HG03095 (cell line): ENCODE data around the gene LAMA3.

Experiments
- ATAC-seq: cut with Tn5 transposase; IDR thresholded peaks from one replicate; pipeline ENCODE4 v1.9.1; 2021; ENCODE audit warnings: moderate library complexity; ENCODE audit not compliant: unreplicated experiment

LAMA3 gene

DNA sequence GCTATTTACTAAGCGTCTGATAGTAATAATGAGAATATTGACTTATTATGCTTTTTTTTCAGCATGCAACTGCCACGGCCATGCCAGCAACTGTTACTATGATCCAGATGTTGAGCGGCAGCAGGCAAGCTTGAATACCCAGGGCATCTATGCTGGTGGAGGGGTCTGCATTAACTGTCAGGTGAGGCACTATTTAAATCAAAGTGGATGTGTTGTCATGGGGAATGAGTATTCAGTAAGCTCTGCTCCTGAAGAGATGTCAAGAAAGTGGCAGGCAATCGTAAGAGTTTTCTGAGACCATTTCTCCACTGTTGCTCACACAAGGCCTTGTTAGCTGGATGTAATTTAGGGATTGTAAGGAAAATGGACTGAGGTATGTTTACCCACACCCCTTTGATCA lies 74.1 kb downstream of the LAMA3 start:
- ATAC-seq, result no peak

- ATAC-seq, result no peak
These were observed 76.7 kb downstream of the LAMA3 start for GRCh38 chr18:23765931-23766330.

DNA sequence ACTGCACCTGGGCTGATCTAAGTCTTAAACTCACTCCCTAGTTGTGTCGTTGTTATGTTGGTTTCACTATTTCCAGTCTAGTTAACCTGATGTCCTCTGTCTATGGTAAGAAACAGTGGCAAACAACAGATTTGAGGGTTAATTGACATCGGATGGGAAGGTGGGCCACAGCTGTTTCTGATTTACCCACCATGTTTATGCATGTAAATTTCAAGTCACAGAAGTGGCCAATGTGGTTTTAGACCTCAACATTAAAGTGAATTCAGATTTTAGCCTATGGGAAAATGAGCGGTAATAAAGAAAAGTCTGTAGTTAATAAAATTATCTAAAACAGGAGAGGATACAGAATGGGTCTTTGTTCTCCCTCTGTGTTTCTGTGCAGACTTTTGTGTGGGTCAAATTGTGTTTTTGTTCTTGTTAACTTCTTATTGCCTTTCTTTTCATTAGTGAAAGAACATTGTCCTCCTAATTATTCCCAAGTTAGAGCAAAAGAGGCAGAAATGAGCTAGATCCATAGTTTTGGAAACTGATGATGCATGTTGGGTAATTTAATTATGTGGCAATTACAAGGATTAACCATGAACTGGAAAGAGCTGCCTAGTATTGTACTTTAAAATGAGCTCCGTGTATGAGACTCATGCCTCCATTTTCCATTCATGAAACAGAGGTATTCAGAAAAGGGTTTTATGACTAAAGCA lies 83.2 kb downstream of the LAMA3 start:
- no peak for ATAC-seq

DNA sequence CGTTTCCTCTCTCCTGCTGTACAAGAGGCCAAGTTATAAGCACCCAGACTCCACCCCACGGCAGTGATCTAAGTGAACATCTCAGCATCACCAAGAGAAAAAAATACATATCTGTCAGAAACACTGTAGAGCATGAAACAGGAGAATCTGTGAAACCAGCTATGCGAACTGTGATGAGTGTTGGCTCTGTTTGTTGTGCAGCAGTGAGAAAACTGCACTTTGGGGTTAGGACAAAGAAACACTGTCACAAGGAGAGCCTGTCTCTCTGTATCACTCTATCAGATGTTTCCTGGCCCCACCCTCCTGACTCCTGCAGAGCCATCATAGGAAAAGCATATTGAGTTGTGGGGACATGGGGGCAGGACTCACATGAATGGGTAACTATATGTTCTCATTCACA lies 87.1 kb downstream of the LAMA3 start:
- ATAC-seq, result no peak

DNA sequence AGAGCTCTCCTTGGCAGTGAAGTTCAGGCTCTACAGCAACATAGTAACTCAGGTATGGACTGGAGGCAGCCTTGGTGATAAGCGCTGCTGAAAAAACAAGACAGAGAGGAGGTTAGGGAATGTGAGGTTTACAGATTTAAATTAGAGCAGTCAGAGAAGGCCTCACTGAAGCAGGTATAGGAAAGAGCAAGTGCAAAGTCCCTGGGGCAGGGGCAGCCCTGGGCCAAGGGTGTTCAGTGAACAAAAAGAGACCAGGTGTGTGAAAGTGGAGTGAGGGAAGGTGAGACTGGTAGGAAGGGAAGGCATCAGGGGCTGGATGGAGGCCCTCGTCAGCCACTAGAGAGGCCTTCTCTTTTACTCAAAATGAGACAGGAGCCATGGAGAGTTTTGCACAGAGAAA lies 89.6 kb downstream of the LAMA3 start:
- ATAC-seq, result no peak

DNA sequence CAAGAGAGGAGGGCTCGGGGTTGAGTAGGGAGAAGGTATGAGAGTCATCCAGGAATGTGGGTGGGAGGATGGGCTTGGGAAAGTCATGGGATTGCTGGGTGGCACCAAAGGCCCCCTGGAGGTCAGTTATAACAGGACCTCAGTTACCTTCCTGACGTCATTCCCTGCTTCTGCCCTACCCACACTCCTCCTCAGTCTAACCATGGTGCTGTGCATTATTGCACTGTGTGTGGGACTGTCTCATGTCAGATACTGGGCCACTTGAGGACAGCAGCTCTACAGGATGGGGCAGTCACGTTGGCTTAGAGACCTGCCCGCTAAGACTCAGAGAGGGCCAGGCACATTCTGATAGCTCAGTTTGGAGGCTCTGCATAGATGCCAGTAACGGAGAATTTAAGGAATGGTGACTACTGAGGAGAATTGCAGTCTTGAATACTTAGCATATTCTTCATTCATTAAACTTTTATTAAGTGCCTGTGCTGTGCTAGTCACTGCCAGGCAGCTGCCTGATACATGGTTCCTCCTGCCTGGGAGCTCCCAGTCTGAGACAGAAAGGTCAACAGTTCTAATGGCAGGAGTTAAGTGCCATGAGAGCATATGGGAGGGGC lies 90.5 kb downstream of the LAMA3 start:
- ATAC-seq, result no peak

DNA sequence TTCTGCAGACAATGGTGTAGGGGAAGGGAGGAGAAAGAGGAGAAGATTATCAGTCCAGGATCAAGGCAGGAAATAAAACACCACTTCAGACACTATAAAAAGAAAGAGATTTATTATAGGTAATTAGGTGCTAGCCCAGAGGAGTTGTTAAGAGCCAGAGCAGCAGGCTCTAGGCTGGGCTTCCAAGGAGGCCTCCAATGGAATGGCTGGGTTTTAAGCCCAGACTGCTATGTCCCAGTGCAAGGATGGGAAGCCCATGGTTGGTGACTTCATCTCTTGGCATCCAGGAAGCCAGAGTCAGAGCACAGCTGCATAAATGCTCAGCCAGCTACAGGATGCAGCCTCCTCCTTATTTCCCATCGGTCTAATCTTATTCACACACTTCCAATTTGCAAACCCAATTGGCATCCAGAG lies 95.6 kb downstream of the LAMA3 start:
- ATAC-seq, result no peak

GRCh38 chr18:23793051-23793450 lies 103.8 kb downstream of the LAMA3 start:
- no peak for ATAC-seq

GRCh38 chr18:23793985-23794867 lies 105.0 kb downstream of the LAMA3 start:
- no peak for ATAC-seq

DNA sequence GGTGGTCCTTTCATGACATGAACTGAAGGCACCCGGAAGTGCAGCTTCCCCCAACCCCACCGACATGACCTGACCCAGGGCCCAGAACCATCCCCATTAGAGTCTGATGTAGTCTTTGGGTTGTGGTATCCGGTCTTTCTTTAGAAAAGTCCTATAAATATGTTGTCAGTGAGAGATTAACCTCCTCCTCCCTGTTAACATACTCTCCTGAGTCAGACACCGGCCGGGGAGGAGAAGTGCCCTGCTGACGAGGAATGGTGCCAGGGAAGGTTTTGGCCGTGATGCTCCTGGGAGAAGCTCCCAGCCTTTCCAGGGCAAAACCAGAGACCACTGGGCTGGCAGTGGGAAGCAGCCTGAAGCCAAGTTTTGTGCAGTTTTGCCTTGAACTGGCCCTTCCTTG lies 109.0 kb downstream of the LAMA3 start:
- no peak for ATAC-seq

- ATAC-seq, result no peak
These were observed 109.6 kb downstream of the LAMA3 start for GRCh38 chr18:23798824-23799223.

GRCh38 chr18:23799540-23799939 lies 110.3 kb downstream of the LAMA3 start:
- no peak for ATAC-seq

DNA sequence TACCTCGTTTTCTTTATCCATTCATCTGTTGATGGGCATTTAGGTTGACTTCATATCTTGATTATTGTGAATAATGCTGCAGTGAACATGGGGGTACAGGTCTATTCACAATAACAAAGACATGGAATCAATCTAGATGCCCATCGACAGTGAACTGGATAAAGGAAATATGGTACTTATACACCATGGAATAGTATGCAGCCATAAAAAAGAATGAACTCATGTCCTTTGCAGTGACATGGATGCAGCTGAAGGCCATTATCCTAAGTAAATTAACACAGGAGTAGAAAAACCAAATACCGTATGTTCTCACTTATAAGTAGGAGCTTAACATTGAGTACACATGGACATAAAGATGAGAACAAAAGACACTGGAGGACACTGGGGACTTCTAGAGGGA lies 111.6 kb downstream of the LAMA3 start:
- no peak for ATAC-seq

DNA sequence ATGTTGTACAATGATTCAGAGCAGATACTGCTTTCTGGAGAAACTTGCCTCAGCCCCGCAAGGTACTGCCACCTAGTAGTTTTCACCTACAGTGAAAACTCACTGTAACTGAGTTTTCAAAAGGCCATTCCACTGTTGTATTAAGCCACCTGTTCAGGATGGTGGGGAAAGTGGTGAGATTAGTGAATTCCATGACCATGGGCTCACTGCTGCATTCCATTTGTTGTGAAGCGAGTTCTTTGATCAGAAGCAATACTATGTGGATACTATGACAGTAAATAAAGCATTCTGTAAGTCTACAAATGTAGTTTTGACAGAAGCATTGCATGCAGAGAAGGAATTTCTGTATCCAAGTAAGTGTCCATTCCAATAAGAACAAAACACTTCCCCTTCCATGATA lies 113.6 kb downstream of the LAMA3 start:
- no peak for ATAC-seq

- no peak for ATAC-seq
These were observed 114.5 kb downstream of the LAMA3 start for GRCh38 chr18:23803755-23804154.

- ATAC-seq, result no peak
These were observed 116.6 kb downstream of the LAMA3 start for GRCh38 chr18:23805898-23806297.

DNA sequence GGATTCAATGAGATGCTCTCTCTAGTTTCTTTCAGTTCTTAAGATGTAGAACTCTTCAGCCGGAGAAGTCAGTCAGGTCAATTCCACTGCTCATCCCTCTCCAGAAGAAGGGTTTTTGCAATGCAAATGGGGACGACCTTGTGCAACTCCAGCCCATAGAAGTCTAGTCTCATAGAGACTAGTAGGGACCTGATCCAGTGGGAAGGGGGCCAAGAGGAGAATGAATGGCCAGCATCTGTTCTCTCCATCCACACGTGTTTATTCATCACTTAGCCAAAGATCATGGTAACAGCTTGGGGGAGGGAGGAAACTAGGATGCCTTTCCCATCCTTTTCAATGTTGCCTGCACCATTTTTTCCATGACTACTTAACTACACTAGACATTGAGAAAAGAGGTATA lies 120.2 kb downstream of the LAMA3 start:
- ATAC-seq, result no peak

DNA sequence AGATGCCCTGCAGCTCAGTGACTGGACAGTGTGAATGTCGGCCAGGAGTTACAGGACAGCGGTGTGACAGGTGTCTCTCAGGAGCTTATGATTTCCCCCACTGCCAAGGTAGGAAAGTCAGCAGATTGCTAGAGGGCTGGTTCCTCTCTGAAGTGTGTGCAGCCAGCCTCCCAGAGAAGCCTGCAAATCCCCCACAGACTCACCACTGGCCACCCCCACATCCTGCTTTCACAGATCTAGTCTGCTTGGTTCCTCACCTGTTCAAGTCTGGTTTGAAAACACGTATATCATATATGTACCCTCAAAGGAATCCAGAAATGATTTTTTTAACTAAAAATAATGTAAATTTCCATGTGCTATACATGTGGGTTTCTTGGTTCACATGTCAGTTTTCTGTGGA lies 121.1 kb downstream of the LAMA3 start:
- ATAC-seq, result peak; percentile 74

- no peak for ATAC-seq
These were observed 121.9 kb downstream of the LAMA3 start for GRCh38 chr18:23811176-23811575.

DNA sequence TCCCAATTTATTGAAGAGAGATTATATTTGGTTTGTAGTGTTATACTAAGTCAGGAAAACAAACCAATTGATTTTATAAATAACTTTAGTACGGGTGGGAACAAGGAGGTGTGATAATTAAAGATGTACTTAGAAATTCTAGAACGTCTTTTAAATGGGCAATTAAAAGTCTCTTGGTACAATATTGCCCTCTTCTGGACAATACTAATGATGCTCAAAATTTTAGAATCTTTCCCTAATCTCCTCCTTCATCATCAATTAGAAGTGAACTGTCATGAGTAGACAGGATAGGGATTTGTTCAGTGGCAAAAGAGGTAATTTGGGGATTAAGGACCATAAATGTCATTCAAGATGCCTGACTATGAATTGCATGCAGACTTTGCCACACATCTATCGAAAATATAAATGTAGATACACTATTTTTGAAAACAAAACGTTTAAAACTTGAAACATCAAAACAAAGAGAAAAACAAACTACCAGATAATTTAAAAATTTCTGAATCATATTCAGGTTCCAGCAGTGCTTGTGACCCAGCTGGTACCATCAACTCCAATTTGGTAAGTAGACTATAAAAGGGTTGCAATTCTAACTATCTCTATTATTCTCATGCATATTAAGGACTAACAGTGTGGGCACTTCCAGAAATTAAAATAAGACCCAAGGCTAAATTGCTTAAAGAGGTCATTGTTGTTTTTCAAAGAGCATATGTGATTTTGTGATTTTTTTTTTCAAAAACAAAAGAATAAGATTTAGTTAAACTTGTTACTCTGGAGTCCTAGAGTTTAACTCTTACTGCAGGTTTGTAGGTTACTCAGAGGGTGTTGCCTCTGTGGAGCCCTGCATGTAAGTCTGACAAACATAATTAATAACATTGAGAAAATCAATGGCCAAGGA lies 123.5 kb downstream of the LAMA3 start:
- ATAC-seq, result no peak
